Non-pigmented ciliary epithelial cell (primary cell): Measurements from ENCODE around the gene AP1S2.
"Not testable (repeated sequence)": the region's sequence is repeated elsewhere in the genome, so short reads cannot be mapped to it uniquely, and the experiment has no call there.

Experiments used
- DNase-seq: peaks from one replicate; pipeline ENCODE4 v3.0.0-alpha.2; 2010; ENCODE audit warnings: low read depth

Gene AP1S2

DNA sequence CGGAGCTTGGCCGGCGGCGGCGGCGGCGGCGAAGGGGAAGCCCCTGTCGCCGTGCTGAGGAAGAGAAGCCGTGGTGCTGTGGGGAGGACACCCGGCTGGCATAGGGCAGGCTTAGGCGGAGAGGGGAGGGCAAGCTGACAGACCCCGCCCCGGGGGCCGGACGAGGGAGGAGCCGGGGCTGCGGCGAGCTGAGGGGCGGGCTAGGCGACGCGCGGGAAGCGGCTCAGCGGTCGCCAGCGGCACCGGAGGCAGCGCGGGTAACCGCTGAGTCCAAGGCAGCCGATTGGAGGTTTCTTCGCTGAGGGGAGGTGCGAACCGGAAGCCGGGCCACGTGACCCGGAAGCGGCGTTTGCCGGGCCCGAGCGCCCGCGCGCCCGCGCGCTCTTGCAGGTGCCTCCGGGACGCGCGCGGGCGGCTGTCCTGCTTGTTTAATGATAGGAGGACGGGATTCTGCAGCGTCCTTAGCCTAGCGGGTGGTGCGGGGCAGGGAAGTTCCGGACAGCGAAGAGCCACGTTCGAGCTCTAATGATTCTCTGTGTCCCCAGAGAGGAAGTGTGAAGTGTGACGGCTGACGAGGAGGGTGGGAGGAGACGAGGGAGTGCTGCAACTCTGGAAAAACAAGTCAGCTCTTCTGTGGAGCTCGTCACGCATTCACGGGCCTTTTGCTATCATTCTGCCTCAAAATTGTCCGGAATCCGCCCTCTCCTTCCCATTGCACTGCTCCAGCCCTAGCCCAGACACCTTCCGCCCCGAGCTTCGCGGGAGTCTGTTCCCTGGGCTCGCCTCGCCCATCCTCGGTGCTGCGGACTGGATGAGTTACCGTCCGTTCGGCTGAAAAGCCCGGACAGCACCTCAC, at the start of gene AP1S2:
Gene AP1S2, minus strand, starts transcription at position 102 of the 856 bp plus-strand sequence. CDS start 2,289 bp downstream, outside the sequence.
- DNase-seq, result peak; percentile 45

DNA sequence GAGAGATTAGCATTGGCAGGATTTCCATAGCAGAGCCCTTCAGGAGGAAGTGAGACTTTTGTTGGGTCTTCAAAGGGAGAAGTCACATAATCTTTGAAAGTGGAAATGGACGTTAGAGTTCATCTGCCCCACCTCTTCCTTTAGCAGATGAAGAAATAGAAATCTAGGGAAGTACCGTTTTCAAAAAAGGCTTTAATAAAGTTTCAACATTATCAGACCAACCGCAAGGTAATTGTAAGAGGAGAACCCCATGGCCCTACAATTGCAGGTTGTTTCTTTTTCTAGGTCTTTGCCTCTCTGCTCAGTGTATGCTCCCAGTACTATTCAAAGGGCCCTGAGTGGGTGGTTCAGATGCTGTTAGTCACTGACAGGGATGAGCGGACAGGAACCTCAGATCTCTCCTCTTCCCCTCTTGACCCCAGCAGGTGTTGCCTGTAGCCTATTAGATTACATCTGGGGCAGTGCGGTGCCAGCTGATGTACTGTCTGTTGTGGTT, 48.6 kb upstream of the AP1S2 start:
- no peak for DNase-seq

DNA sequence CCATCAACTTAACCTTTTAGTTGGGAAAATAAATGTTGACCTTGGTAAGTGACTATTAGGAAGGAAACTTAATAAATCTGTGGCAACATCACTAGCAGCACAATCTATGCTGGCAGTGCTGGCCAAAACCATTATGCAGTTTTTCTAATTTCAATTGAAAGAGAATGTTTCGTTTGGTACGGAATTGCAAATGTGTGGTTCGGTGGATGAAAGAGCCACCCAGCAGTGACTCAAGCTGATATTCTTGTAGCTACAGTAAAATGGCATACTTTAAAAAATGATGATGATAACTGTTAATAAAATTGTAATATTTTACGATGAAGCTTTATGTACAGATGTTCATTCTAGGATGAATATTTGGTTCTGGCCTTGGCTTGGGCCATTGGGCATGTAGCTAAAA, 40.7 kb upstream of the AP1S2 start:
- no peak for DNase-seq

DNA sequence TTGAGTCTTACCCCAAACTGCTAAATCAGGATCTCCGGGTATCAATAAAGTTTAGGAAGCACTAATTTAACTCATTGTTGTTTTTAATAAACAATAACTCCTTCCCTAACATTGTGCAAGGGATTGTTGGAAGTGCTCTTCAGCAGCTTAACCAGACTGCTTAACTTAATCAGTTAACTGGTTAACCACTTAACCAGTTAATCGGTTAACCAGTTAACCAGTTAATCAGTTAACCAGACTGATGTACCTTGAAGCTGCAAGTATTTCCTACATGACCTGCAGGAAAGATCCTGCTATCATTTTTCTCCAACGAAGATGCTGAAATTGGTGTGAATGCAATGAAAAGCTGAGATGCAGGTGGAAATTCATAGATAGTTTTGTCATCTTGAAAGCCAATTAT, 40.1 kb upstream of the AP1S2 start:
- no peak for DNase-seq

DNA sequence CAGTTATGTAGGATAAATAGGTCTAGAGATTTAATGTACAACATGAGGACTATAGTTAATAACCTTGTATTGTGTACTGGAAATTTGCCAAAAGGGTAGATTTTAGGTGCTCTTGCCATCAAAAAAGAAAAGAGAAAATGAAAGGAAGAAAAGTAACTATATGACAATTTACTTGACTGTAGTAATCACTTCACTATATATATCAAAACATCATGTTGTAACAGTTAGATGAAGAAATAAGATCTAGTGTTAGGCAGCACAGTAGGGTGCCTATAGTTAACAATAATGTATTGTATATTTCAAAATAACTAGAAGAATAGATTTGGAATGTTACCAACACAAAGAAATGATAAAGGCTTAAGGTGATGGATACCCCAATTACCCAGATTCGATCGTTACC, 35.9 kb upstream of the AP1S2 start:
- no peak for DNase-seq

DNA sequence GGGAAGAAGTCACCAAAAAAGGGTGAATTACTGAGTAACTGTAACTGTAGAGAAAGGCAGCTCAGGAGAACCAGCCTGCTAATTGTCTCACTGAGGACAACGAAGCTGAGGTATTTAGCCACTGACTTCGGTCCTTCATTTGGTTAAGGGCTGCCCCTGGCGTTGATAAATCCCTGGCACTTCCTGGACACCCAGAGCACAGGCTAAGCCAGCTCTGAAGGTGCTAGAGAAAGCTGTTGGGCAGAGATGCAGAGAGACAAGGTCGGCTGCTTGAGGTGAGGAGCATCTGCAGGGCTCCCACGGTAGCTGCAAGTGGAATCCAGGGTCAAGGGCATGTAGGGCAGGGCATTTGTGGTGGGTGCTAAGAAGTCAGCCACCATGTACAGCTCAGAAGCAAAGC, 33.4 kb upstream of the AP1S2 start:
- DNase-seq, result no peak

DNA sequence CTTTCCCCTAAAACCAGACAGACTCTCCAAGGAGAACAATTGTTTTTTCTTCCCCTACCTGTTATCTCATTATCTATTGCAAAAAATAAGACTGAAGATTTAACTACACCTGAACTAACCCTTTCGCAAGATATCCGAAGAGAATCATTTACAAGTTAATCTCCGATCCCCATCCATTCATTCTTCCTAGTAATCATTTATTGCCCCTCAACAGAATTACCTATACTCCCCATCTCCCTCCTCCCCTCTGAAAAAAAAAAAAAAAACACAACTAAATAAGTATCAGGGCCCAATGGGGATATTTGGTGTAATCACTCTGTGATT, 28.9 kb upstream of the AP1S2 start:
- DNase-seq, result no peak

DNA sequence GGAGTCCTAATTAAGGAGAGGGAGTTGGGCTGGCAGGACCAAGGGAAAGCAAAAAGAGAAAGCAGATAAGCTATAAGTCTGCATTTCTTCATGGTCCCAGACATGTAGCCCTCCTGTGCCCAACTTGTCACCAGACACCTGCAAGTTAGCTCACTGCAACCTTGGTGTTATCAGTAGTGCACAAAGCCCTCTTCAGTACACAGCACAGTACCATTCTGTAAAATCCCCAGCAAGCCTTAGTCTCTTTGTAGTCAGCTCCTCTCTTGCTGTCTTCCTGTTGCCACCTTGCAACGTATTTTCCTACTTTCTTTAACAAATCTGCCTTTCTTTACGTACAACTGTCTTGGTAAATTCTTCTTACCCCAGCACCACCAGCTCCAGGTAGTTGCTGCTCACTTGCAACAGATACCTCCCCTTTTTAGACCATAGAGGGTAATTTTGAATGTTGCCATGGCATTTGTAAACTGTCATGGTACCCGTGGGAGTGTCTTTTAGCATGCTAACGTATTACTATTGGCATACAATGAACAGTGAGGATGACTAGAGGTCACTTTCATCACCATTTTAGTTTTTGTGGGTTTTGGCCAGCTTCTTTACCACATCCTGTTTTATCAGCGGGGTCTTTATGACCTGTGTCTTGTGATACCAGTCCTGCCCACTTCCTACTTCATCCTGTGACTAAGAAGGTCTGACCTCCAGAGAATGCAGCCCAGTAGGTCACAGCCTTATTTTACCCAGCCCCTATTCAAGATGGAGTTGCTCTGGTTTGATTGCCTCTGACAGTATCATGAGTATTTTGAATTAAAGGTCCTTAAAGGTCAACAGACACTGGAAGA, 28.3 kb upstream of the AP1S2 start:
- no peak for DNase-seq

DNA sequence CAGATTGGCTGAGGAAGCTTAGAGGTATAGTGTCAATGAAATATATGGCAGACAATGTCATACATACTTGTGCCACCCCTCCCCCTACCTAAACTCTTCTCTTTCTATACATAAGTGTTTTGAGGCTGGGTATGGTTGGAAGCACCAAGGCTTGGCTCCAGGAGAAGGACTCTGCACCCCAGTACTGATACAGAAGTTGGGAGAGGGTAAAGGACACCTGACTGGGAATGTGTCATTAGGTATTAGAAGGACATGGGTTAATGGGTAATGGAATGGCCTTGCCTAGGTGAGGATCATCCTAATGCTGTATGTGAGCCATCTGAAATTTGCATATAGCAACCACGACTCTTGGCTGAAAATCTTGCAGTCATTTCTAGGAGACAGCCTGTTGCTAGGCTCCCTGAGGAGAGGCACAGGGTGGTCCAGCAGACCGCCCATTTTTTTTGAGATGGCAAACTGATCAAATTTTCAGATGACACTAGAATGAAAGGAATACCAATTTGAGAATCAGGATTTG, 26.8 kb upstream of the AP1S2 start:
- no peak for DNase-seq

DNA sequence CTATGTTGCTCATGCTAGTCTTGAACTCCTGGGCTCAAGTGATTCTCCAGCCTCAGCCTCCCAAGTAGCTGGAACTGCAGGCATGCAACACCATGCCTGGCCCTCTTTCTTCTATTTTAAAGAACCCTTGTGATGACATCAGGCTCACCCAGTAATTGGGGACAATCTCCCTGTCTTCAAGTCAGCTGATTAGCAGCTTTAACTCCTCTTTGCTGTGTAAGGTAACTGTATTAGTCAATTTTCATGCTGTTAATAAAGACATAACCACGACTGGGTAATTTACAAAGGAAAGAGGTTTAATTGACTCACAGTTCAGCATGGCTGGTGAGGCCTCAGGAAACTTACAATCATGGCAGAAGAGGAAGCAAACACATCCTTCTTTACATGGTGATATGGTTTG, 23.3 kb upstream of the AP1S2 start:
- DNase-seq, result not testable (repeated sequence)

DNA sequence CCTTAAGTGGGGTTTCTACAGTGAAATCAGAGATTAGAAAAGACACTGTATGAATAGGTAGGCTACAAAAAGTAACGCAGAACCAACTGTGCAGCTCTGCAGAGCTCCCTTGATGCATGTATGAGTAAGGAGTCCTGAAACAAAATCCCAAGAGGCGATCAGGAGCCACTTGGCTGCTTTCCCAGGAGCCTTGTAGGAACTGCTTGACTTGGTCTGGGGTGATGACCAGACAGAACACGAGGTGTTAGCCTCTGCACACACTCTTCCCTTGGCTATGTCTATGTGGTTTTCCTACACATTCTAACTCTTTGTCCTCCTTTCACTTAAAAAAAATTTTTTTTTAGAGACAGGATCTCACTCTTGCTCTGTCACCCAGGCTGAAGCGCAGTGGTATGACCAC, 22.8 kb upstream of the AP1S2 start:
- DNase-seq, result peak; percentile 34

DNA sequence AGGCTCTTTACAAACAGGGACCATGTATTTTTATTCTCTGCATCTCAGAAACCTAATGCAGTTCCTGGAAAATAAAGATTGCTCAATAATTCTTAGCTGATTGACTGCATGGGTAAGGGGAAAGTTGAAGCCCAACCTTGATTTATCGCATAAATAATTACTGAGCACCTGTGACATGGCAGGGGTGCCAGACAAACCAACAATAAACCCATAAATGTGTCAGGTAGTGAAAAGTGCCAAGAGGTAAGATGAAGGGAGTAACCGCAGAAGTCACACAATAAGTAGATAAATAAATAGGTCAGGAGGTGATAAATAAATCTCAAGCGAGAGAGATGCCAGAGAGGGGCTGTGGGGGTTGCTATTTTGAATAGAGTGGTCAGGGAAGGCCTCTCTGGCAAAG, 20.1 kb upstream of the AP1S2 start:
- DNase-seq, result no peak

DNA sequence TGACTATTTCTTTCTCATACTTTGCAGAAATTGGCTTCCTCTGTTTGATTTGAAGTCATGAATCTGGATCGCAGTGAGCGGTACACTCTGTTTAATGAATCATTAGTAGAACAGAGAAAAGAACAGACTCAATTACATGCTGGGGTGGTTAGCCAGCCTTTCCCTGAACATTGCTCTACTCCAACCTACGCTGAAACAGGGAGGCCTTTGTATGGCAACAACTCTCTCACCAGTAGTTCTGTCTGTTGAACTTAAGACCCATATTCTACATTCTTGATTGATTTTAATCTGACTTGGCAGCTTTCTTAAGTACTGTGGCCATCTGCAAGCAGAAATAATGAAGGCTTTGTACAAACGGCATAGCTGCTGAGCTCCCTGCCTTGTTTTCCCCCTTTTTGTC, 19.0 kb upstream of the AP1S2 start:
- DNase-seq, result no peak

DNA sequence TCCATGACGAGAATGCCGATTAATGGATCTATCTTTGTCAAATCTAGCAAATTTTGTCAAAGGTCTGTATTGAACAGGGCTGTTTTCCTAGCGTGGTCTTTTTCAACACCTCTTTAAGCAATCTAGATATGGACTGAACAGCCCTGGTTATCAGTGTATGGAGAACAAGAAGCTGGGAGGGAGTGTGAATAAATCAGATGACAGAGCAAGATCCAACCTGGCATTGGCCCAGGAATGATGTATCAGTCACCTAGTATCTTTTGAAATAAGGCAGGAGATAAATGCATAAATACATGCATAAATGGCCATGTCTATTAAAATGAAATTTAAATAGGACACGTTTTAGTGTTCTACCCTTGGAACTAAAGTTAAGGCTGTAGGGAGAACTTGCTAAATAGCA, 15.7 kb upstream of the AP1S2 start:
- DNase-seq, result no peak

DNA sequence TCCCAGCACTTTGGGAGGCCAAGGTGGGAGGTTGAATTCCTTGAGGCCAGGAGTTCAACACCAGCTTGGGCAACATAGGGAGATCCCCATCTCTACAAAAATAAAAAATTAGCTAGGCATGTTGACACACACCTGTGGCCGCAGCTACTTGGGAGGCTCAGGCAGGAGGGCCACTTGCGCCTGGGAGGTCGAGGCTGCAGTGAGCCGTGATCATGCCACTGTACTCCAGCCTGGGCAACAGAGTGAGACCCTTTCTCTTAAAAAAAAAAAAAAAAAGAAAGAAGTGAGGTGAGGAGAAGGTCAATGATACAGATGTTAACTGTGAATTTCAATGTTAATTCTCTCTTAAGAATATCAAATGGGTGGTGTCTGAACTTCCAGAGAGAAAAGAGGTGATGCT, 15.1 kb upstream of the AP1S2 start:
- DNase-seq, result no peak

DNA sequence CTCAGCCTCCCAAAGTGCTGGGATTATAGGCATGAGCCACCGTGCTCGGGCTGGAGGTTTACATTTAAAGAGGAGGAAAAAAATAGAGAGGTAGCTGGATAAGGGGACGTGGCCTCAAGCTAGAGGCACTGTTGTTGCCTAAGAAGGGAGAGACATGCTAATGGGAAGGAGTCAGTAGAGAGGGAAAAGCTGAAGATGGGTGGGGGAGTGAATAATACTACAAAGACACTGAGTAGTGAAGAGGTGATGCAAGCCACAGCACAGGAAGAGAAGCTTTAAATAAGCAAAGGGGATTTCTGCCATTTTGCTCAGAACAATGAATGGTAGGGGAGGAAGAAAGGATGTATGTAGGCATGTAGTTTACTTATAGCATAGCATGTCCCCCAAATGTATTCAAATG, 11.5 kb upstream of the AP1S2 start:
- DNase-seq, result no peak

DNA sequence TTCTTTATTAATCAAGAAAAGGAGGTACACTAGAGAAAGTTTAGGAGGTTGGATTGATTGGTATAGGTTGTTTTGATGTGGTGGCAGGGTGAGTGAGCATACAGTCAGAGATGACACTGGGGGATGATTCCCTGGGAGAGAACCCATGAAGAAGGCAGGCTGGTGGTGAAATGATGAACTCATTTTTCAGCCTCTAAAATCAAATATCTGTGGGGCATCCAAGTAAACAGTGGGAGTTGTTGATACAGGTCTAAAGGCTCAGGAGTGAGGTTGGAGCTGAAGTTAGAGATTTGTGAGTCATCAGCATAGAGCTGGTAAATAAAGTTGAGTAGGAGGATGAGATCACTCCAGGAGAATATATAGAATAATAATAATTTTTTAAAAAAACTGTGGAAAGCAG, 10.0 kb upstream of the AP1S2 start:
- no peak for DNase-seq

DNA sequence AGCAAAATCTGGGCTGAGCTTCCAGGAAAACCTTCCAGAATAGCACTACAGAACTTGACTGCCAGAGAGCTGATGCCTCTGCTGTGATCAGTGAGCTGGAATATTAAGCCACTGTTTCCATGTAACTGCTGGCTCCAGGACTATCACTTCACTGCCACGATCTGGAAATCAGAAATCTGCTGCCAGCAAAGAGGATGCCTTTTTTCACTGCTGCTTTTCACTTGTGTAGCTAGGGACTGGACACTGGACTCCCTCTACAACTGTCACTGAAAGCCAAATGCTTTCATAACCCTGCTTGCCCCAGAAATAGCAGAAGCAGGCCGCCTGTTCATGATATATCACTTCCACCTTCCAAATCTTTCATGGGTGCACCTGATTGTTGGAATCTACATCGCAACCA, 9.4 kb upstream of the AP1S2 start:
- DNase-seq, result no peak

DNA sequence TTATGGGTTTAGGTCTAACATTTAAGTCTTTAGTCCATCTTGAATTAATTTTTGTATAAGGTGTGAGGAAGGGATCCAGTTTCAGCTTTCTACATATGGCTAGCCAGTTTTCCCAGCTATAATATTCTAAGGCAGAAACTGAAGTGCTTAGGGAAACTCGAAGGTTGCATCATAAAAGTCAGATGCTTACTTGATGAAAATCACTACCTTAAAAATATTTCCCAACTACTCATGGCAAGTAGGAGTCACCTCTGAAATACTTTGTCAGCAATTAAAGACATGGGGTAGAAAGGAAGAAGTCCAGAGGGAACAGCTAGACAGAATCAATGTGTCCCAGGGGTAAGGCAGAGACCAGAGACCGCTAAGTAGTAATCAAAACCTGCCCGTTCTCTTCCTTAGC, 6.3 kb upstream of the AP1S2 start:
- no peak for DNase-seq

DNA sequence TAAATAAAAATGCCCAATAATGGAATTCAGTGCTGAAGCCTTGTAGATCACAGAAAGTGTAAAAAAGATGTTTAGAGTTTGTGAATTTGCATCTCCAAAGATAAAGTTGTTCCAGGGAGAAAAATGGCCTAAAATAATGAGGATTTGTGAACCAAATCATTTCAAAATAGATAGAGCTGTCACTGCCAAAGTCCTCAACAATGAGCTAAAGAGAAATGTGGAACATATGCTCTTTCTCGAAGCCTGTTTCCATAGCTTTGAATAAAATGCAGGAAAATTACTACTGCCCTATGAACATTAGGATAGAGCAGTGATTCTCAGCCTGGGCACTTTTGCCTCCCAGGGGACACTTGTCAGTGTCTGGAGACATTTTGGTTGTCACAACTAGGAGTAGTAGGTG, 3.4 kb upstream of the AP1S2 start:
- no peak for DNase-seq

DNA sequence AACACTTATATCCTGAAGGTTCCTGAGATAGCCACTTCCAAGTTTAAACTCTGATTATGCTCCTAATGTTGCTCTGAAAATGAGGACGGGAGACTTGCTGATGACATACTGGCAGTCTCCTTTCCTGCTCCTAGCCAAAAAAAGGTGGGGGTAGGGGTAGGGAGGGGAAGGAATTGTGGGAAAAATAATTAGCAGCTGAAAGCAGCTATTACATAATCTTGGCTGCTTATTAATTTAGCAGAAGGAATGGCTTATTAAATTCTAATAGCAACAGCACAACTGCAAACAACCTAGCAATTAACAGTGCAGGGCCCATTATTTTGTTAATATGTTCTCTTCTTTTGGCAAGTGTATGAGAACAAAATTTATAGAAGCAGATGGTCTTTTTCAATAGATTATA, 2.0 kb upstream of the AP1S2 start:
- DNase-seq, result no peak

DNA sequence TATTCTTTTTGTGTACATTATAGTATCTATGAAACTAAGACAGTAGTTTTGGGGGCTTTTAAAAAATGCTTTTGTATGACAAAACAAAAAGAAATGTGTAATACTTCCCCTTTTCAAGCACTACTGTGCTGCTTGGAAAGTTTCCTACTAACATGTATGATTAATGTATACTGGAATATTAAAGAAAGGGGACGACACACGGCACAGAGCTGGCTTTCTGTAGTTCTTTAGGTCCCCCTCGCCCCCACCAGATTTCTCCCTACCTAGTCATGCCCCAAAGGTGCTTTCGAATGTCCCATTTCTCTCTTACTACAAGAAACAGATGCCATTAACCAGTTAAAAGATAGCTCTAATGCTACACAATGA, 1.6 kb upstream of the AP1S2 start:
- DNase-seq, result no peak

DNA sequence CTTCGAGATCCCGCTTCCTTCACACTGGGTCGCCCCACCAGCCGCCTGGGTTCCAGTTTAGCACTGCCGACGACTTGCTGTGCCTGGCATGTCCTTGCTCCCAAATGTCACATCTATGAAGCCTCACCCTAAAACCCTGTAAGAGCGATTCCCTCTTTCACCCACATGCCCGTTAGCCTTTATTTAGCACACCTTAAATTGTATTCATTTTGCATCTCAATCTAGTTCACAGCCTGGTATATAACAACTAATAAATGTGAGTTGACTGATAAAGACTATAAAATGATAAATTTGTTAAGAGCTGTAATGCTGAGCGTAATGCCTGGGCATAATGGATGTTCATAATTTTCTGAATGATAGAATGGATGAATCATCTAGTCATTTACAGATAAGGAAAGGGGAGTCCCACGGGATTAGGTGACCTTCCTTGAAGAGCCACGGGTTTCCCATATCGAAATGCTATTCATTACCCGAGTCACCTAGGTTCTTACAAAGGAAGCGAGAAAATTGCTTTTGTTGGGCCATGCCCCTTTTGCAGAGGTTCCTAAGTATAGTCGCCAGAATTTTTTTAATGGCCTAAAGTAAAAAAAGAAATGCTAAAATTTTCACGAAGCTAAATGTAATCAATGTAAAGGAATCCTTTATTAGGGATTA, 1.1 kb upstream of the AP1S2 start:
- no peak for DNase-seq
